GM23338 (cell line): ENCODE data around the gene PLET1. TPM values are rescaled to one million over a fixed set of nuclear protein-coding genes. Genes with fewer than 3 reads are reported as not detected.

ENCODE experiments used
- ATAC-seq: fragments of 200-7000 bp; cut with Tn5 transposase; 3 replicates; pipeline ENCODE4 v1.9.1; 2020
- DNase-seq: peaks from one replicate; pipeline ENCODE4 v3.0.0-alpha.2; 2015; ENCODE audit warnings: low spot score
- H2AFZ ChIP-seq: fragments of 200-600 bp; sonication (generic); 2 replicates; pipeline ENCODE4 v1.8.0; 2016; ENCODE audit warnings: antibody characterized with exemption, mild to moderate bottlenecking, moderate library complexity
- H3F3A ChIP-seq: fragments of 200-600 bp; sonication (generic); replicated peaks from 2 replicates; pipeline ENCODE4 v1.8.0; 2017; ENCODE audit warnings: antibody characterized with exemption, mixed run types, low read depth
- H3K27ac ChIP-seq: fragments of 200-600 bp; sonication (generic); 2 replicates; pipeline ENCODE4 v1.6.1; 2016; ENCODE audit warnings: low read depth
- H3K27me3 ChIP-seq: fragments of 200-600 bp; sonication (generic); 2 replicates; pipeline ENCODE4 v1.8.0; 2016; ENCODE audit warnings: mild to moderate bottlenecking, mixed run types, moderate library complexity; ENCODE audit not compliant: insufficient read depth
- H3K36me3 ChIP-seq: fragments of 200-600 bp; sonication (generic); 2 replicates; pipeline ENCODE4 v1.8.0; 2016; ENCODE audit warnings: mild to moderate bottlenecking; ENCODE audit not compliant: insufficient read depth
- H3K4me1 ChIP-seq: fragments of 200-600 bp; sonication (generic); 2 replicates; pipeline ENCODE4 v1.8.0; 2016; ENCODE audit warnings: mild to moderate bottlenecking, moderate library complexity; ENCODE audit not compliant: insufficient read depth
- H3K4me2 ChIP-seq: fragments of 200-600 bp; sonication (generic); 2 replicates; pipeline ENCODE4 v1.7.1; 2017; ENCODE audit warnings: mixed run types
- H3K4me3 ChIP-seq: fragments of 200-600 bp; sonication (generic); 2 replicates; pipeline ENCODE4 v1.6.1; 2016; ENCODE audit warnings: mixed run types
- H3K79me2 ChIP-seq: fragments of 200-600 bp; sonication (generic); replicated peaks from 2 replicates; pipeline ENCODE4 v1.8.0; 2017; ENCODE audit warnings: mild to moderate bottlenecking; ENCODE audit not compliant: insufficient read depth
- H3K9me2 ChIP-seq: fragments of 200-600 bp; sonication (generic); 2 replicates; pipeline ENCODE4 v1.8.0; 2017; ENCODE audit not compliant: insufficient read depth
- H4K20me1 ChIP-seq: fragments of 200-600 bp; sonication (generic); replicated peaks from 2 replicates; pipeline ENCODE4 v1.8.0; 2017; ENCODE audit warnings: mild to moderate bottlenecking; ENCODE audit not compliant: insufficient read depth
- H3K27ac Mint-ChIP-seq: 2 replicates; pipeline ENCODE4 v1.8.0; 2020; ENCODE audit warnings: inconsistent platforms, mild to moderate bottlenecking, moderate library complexity, mixed read lengths
- H3K27me3 Mint-ChIP-seq: 3 replicates; pipeline ENCODE4 v1.8.0; 2022; ENCODE audit warnings: low read depth, mild to moderate bottlenecking, moderate library complexity, mixed read lengths, inconsistent platforms; ENCODE audit not compliant: insufficient read depth, poor library complexity
- H3K36me3 Mint-ChIP-seq: 3 replicates; pipeline ENCODE4 v1.8.0; 2021; ENCODE audit warnings: low read depth, mild to moderate bottlenecking, inconsistent platforms, moderate library complexity, mixed read lengths
- H3K4me1 Mint-ChIP-seq: 3 replicates; pipeline ENCODE4 v1.8.0; 2020; ENCODE audit warnings: mild to moderate bottlenecking, inconsistent platforms, mixed read lengths
- H3K4me3 Mint-ChIP-seq: 3 replicates; pipeline ENCODE4 v1.8.0; 2021; ENCODE audit warnings: moderate library complexity, mild to moderate bottlenecking, inconsistent platforms, mixed read lengths
- H3K9me3 Mint-ChIP-seq: 3 replicates; pipeline ENCODE4 v1.8.0; 2020; ENCODE audit warnings: moderate library complexity, mild to moderate bottlenecking, inconsistent platforms, mixed read lengths
- CREB1 ChIP-seq: fragments of 250-450 bp; sonication (Bioruptor Pico); IDR thresholded peaks from 2 replicates; pipeline ENCODE4 v1.5.0; 2020; ENCODE audit warnings: low read depth, mild to moderate bottlenecking, moderate library complexity
- CTCF ChIP-seq, 2 experiments: fragments of 200-600 bp in 1 of 2; sonication (generic) in 1 of 2; conservative IDR thresholded peaks; 2 replicates each; pipeline versions ENCODE4 v1.5.1 to v1.6.1; 2016 to 2017; ENCODE audit warnings: antibody characterized with exemption in 2 of 2, low read depth in 2 of 2, mild to moderate bottlenecking in 2 of 2, moderate library complexity in 1 of 2
- ETS1 ChIP-seq: IDR thresholded peaks from 2 replicates; pipeline ENCODE4 v1.6.1; 2016; ENCODE audit warnings: antibody characterized with exemption
- EZH2 ChIP-seq: fragments of 200-600 bp; sonication (generic); IDR thresholded peaks from one replicate; pipeline ENCODE4 v1.8.0; 2017; ENCODE audit warnings: antibody characterized with exemption, mild to moderate bottlenecking, low read depth; ENCODE audit not compliant: unreplicated experiment
- JUNB ChIP-seq: IDR thresholded peaks from one replicate; pipeline ENCODE4 v1.6.1; 2016; ENCODE audit warnings: antibody characterized with exemption; ENCODE audit not compliant: unreplicated experiment
- POLR2AphosphoS5 ChIP-seq: IDR thresholded peaks from 2 replicates; pipeline ENCODE4 v1.6.1; 2016; ENCODE audit warnings: antibody characterized with exemption, low read depth
- REST ChIP-seq: IDR thresholded peaks from one replicate; pipeline ENCODE4 v1.6.1; 2018; ENCODE audit warnings: antibody characterized with exemption; ENCODE audit not compliant: unreplicated experiment
- ZNF114 ChIP-seq: fragments of 250-450 bp; sonication (Bioruptor Pico); IDR thresholded peaks from 2 replicates; pipeline ENCODE4 v1.5.0; 2020; ENCODE audit warnings: mild to moderate bottlenecking, moderate library complexity
- ZNF331 ChIP-seq: fragments of 250-450 bp; sonication (Bioruptor Pico); IDR thresholded peaks from 2 replicates; pipeline ENCODE4 v1.5.0; 2020; ENCODE audit warnings: low read depth, mild to moderate bottlenecking, moderate library complexity
- polyA plus RNA-seq: library from polyadenylated mRNA; unstranded; fragments of >200 nt; fragmentation: Nextera tagmentation; extraction: Ambion mirVana; gene quantifications from 2 replicates; pipeline ENCODE4 v1.2.1, GENCODE V29; 2016
- total RNA-seq: library from RNA; depleted of rRNA; stranded (reverse); fragments of >200 nt; shearing (Covaris generic); gene quantifications from 2 replicates; pipeline ENCODE4 v1.2.3, GENCODE V29; 2014
- TF ChIP-seq, protein P1 (sequence below): fragments of 250-450 bp; sonication (Bioruptor Pico); IDR thresholded peaks from 2 replicates; pipeline ENCODE4 v1.5.0; 2020; ENCODE audit warnings: mild to moderate bottlenecking, moderate library complexity

PLET1 gene
- total and polyA plus RNA-seq, 2 experiments from 2014 or later, result not detected

DNA sequence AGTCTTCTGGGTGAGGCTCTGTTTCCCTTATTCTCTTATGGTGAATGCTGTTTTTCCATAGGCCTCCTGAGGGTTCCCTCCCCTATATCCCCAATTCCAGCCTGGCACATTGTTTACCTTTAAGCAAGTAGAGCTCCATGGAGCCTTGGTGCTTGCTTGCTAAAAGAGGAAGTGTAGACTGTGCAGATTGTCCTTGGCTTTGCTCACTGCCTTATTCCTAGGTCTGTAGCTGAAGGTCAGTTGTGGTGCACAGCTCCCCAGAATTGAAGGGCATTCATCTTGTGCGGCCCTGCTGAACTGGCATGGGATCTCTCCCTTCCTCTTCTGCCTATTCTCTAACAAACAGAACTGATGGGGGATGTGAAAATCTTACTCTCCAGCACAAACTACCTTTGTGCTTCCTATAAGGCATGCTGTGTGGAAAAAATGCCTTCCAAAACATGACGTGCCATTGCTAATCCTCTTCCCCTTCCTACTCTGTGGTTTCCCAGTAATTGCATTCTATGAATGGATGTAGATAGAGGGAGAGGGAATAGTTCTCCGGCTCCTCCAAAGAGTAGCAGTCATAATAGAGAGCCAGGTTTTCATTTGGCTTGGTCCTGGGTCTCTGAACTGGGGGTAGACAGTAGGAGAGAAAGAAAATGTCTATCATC lies 34.2 kb upstream of the PLET1 start (continued):
- TF ChIP-seq, protein P1, sequence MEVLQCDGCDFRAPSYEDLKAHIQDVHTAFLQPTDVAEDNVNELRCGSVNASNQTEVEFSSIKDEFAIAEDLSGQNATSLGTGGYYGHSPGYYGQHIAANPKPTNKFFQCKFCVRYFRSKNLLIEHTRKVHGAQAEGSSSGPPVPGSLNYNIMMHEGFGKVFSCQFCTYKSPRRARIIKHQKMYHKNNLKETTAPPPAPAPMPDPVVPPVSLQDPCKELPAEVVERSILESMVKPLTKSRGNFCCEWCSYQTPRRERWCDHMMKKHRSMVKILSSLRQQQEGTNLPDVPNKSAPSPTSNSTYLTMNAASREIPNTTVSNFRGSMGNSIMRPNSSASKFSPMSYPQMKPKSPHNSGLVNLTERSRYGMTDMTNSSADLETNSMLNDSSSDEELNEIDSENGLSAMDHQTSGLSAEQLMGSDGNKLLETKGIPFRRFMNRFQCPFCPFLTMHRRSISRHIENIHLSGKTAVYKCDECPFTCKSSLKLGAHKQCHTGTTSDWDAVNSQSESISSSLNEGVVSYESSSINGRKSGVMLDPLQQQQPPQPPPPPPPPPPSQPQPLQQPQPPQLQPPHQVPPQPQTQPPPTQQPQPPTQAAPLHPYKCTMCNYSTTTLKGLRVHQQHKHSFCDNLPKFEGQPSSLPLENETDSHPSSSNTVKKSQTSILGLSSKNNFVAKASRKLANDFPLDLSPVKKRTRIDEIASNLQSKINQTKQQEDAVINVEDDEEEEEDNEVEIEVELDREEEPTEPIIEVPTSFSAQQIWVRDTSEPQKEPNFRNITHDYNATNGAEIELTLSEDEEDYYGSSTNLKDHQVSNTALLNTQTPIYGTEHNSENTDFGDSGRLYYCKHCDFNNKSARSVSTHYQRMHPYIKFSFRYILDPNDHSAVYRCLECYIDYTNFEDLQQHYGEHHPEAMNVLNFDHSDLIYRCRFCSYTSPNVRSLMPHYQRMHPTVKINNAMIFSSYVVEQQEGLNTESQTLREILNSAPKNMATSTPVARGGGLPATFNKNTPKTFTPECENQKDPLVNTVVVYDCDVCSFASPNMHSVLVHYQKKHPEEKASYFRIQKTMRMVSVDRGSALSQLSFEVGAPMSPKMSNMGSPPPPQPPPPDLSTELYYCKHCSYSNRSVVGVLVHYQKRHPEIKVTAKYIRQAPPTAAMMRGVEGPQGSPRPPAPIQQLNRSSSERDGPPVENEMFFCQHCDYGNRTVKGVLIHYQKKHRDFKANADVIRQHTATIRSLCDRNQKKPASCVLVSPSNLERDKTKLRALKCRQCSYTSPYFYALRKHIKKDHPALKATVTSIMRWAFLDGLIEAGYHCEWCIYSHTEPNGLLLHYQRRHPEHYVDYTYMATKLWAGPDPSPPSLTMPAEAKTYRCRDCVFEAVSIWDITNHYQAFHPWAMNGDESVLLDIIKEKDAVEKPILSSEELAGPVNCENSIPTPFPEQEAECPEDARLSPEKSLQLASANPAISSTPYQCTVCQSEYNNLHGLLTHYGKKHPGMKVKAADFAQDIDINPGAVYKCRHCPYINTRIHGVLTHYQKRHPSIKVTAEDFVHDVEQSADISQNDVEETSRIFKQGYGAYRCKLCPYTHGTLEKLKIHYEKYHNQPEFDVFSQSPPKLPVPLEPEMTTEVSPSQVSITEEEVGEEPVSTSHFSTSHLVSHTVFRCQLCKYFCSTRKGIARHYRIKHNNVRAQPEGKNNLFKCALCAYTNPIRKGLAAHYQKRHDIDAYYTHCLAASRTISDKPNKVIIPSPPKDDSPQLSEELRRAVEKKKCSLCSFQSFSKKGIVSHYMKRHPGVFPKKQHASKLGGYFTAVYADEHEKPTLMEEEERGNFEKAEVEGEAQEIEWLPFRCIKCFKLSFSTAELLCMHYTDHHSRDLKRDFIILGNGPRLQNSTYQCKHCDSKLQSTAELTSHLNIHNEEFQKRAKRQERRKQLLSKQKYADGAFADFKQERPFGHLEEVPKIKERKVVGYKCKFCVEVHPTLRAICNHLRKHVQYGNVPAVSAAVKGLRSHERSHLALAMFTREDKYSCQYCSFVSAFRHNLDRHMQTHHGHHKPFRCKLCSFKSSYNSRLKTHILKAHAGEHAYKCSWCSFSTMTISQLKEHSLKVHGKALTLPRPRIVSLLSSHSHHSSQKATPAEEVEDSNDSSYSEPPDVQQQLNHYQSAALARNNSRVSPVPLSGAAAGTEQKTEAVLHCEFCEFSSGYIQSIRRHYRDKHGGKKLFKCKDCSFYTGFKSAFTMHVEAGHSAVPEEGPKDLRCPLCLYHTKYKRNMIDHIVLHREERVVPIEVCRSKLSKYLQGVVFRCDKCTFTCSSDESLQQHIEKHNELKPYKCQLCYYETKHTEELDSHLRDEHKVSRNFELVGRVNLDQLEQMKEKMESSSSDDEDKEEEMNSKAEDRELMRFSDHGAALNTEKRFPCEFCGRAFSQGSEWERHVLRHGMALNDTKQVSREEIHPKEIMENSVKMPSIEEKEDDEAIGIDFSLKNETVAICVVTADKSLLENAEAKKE (CRISPR knock-in tag), result no peak

GRCh38 chr11:112293614-112294013 lies 33.0 kb upstream of the PLET1 start:
- no peaks in the 10 kb centered on the region for H3K36me3 ChIP-seq
- H3K36me3 Mint-ChIP-seq, result no peaks in the 10 kb centered on the region
- H3K9me3 Mint-ChIP-seq, result no peaks in the 10 kb centered on the region
- H3K27ac ChIP-seq, result no peak overlapping the region
- H3K27me3 Mint-ChIP-seq, result peaks cover 7% of the 10 kb centered on the region
- H3K27me3 ChIP-seq, result peaks cover 25% of the 10 kb centered on the region
- H3F3A ChIP-seq, result no peaks in the 10 kb centered on the region
- H3K4me3 Mint-ChIP-seq, result no peak overlapping the region
- H3K9me2 ChIP-seq, result no peaks in the 10 kb centered on the region
- no peaks in the 10 kb centered on the region for H4K20me1 ChIP-seq
- no peak overlapping the region for H2AFZ ChIP-seq
- H3K27ac Mint-ChIP-seq, result no peak overlapping the region
- H3K4me1 Mint-ChIP-seq, result peaks cover 12% of the 10 kb centered on the region; the same call in 2 of the 3 replicates
- H3K79me2 ChIP-seq, result no peaks in the 10 kb centered on the region
- H3K4me3 ChIP-seq, result no peak overlapping the region
- ATAC-seq, result no peak
- DNase-seq, result no peak
- no peak overlapping the region for H3K4me2 ChIP-seq
- H3K4me1 ChIP-seq, result 0 out of 2 replicates have a peak, but pooled peaks cover 5% of the 10 kb centered on the region
- TF ChIP-seq JUNB (no peak), EZH2 (no peak), POLR2AphosphoS5 (no peak), ETS1 (no peak), CREB1 (CRISPR knock-in tag) (no peak), ZNF114 (CRISPR knock-in tag) (no peak), CTCF (conservative IDR thresholded peaks at IDR 0.05; ENCODE audit: low read depth in 2 of 2) (no peak), REST (no peak), ZNF331 (CRISPR knock-in tag) (no peak)
